MCF 10A (cell line): ENCODE data around the gene S1PR4. TPM values are rescaled to one million over a fixed set of nuclear protein-coding genes. Genes with fewer than 3 reads are reported as not detected.
"Not testable (repeated sequence)": the region's sequence is repeated elsewhere in the genome, so short reads cannot be mapped to it uniquely, and the experiment has no call there.

ENCODE experiments used
- BruUV-seq: library from RNA; stranded (reverse); fragments of 400-500 nt; replicated peaks from 2 replicates; lab custom pipeline; 2021; lab: Mats Ljungman, UMichigan
- CTCF ChIA-PET: fragments of 300-600 bp; sonication (Branson Sonifier 250); formaldehyde crosslinking; extraction: SDS; loops from one replicate; lab custom pipeline; 2021; ENCODE audit warnings: antibody characterized with exemption, inconsistent platforms; lab: Yijun Ruan, JAX
- POLR2A ChIA-PET: fragments of 300-600, 350-650 bp; sonication (Branson Sonifier 250); formaldehyde crosslinking; extraction: SDS; loops from one replicate; lab custom pipeline; 2020; ENCODE audit warnings: antibody characterized with exemption, inconsistent platforms; lab: Yijun Ruan, JAX
- DNase-seq: peaks from one replicate; pipeline ENCODE4 v3.0.0-alpha.2; 2018; ENCODE audit not compliant: unreplicated experiment
- H3K27ac Mint-ChIP-seq: one replicate; pipeline ENCODE4 v1.8.0; 2022; ENCODE audit warnings: mild to moderate bottlenecking, low read depth, mixed read lengths; ENCODE audit not compliant: unreplicated experiment
- H3K27me3 Mint-ChIP-seq: one replicate; pipeline ENCODE4 v1.8.0; 2022; ENCODE audit warnings: mixed read lengths; ENCODE audit not compliant: insufficient read depth, unreplicated experiment
- H3K36me3 Mint-ChIP-seq: one replicate; pipeline ENCODE4 v1.8.0; 2022; ENCODE audit warnings: mild to moderate bottlenecking, moderate library complexity, mixed read lengths; ENCODE audit not compliant: insufficient read depth, unreplicated experiment
- H3K4me1 Mint-ChIP-seq: one replicate; pipeline ENCODE4 v1.8.0; 2022; ENCODE audit warnings: mixed read lengths; ENCODE audit not compliant: insufficient read depth, unreplicated experiment
- H3K4me3 Mint-ChIP-seq: one replicate; pipeline ENCODE4 v1.8.0; 2022; ENCODE audit warnings: mild to moderate bottlenecking, moderate library complexity, mixed read lengths; ENCODE audit not compliant: unreplicated experiment
- H3K9me3 Mint-ChIP-seq: one replicate; pipeline ENCODE4 v1.8.0; 2022; ENCODE audit warnings: mixed read lengths; ENCODE audit not compliant: unreplicated experiment
- CTCF ChIP-seq: fragments of 200-600 bp; IDR thresholded peaks from one replicate; pipeline ENCODE4 v1.8.0; 2022; ENCODE audit warnings: antibody characterized with exemption, mild to moderate bottlenecking; ENCODE audit not compliant: unreplicated experiment
- intact Hi-C: fragments of 100-400 bp; cut with micrococcal nuclease; formaldehyde crosslinking; loops from 2 replicates; pipeline ENCODE4 v1.14.1; 2022
- total RNA-seq: library from RNA; stranded (reverse); gene quantifications from 2 replicates; pipeline ENCODE4 v1.2.3, GENCODE V29; 2022

Gene S1PR4
- total RNA-seq, 1 experiment from 2014 or later, result 0.44 TPM

- ChIA-PET CTCF (no interaction called here), POLR2A (no interaction called here)
- BruUV-seq, result no TSS peak
- Mint-ChIP-seq H3K36me3 (peaks cover 12% of the 10 kb centered on the region), H3K27me3 (no peaks in the 10 kb centered on the region), H3K4me1 (no peaks in the 10 kb centered on the region), H3K4me3 (no peak overlapping the region), H3K27ac (no peak overlapping the region), H3K9me3 (no peaks in the 10 kb centered on the region)
- intact Hi-C loops, result no loop called here
- no peak for DNase-seq
- TF ChIP-seq CTCF, result no peak
These were observed 38.3 kb downstream of the S1PR4 start for GRCh38 chr19:3216874-3217273.

- TF ChIP-seq CTCF, result no peak
- Mint-ChIP-seq H3K4me1 (no peaks in the 10 kb centered on the region), H3K36me3 (peaks cover 12% of the 10 kb centered on the region), H3K27me3 (peaks cover 10% of the 10 kb centered on the region), H3K27ac (no peak overlapping the region), H3K9me3 (no peaks in the 10 kb centered on the region), H3K4me3 (no peak overlapping the region)
- BruUV-seq, result no TSS peak
- intact Hi-C loops, result no loop called here
- ChIA-PET POLR2A (no interaction called here), CTCF (interaction anchor here (0.8 kb wide), 1 partner anchor 10 kb away, joined by 9 read pairs; no protein-coding TSS in a partner anchor)
- DNase-seq, result no peak
These were observed 42.0 kb downstream of the S1PR4 start for GRCh38 chr19:3220576-3220975.

- H3K27ac Mint-ChIP-seq, H3K4me3 Mint-ChIP-seq, H3K9me3 Mint-ChIP-seq, H3K4me1 Mint-ChIP-seq, BruUV-seq, intact Hi-C loops, POLR2A ChIA-PET, DNase-seq: not testable (repeated sequence)
- CTCF ChIA-PET, result interaction anchor here (0.7 kb wide), 1 partner anchor 567 kb away, joined by 5 read pairs; no protein-coding TSS in a partner anchor
- H3K36me3 Mint-ChIP-seq, result peaks cover 12% of the 10 kb centered on the region
- peaks cover 18% of the 10 kb centered on the region for H3K27me3 Mint-ChIP-seq
These were observed 43.0 kb downstream of the S1PR4 start for GRCh38 chr19:3221576-3221975.

GRCh38 chr19:3222709-3223108, 44.1 kb downstream of the S1PR4 start:
- Mint-ChIP-seq H3K9me3 (no peaks in the 10 kb centered on the region), H3K27me3 (peaks cover 30% of the 10 kb centered on the region), H3K36me3 (peaks cover 12% of the 10 kb centered on the region), H3K4me3 (no peak overlapping the region), H3K4me1 (no peaks in the 10 kb centered on the region), H3K27ac (no peak overlapping the region)
- no TSS peak for BruUV-seq
- DNase-seq, result no peak
- intact Hi-C loops, result no loop called here
- TF ChIP-seq CTCF, result no peak
- CTCF ChIA-PET, result interaction anchor here (0.7 kb wide), 1 partner anchor 1956 kb away, joined by 3 read pairs; no protein-coding TSS in a partner anchor
- POLR2A ChIA-PET, result interaction anchor here (0.6 kb wide), 1 partner anchor 527 kb away, joined by 3 read pairs; no protein-coding TSS in a partner anchor
